ENCODE measurements around the gene KLHL18. TPM values are rescaled to one million over a fixed set of nuclear protein-coding genes. Genes with fewer than 3 reads are reported as not detected.
"Not testable (repeated sequence)": the region's sequence is repeated elsewhere in the genome, so short reads cannot be mapped to it uniquely, and the experiment has no call there.

The KLHL18 gene
- total RNA-seq, 1 experiment from 2014 or later = 28.6 TPM

DNA sequence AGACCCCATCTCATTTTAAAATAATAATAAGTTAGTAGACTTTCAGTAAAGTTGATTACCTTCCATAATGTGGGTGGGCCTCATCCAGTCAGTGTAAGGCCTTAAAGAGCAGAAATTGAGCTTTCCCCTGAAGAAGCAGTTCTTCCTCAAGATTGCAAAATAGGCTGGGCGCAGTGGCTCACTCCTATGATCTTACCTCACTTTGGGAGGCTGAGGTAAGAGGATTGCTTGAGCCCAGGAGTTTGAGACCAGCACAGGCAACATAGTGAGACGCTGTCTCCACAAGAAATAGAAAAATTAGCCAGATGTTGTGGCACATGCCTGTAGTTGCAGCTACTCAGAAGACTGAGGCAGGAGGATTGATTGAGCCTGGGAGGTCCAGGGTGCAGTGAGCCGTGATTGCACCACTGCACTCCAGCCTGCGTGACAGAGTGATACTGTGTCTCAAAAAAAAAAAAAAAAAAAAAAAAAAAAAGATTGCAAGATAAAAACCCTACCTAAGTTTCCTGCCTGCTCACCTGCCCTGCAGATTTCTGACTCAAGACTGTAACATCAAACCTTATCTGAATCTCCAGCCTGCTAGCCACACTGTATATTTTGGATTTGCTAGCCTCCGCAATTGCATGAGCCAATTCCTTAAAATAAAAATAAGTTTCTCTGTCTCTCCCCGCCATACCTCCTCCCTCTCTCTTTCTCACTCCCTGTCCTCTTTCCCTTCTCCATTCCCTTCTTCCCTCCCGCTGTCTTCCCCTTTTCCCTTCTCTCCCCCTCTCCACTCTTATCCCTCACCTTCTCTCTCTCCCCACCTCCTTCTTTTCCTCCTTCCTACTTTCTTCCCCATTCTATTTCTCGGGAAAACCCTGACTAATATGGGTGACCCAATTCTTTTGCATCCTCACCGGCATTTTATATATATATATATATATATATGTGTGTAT is 16.9 kb downstream of the KLHL18 start:
- Histone ChIP-seq H3K4me1 (ENCODE audit: insufficient read depth, low read length) (no peaks in the 10 kb centered on the region), H3K9ac (ENCODE audit: low read length) (no peak overlapping the region), H3K9me2 (replicated peaks; ENCODE audit: low read length) (no peaks in the 10 kb centered on the region), H3K27ac (ENCODE audit: low read length) (no peak overlapping the region), H3K36me3 (ENCODE audit: low read depth, low read length) (peaks cover 17% of the 10 kb centered on the region), H4K20me1 (ENCODE audit: low read length) (no peaks in the 10 kb centered on the region; the same call in 1 of the 2 replicates), H3K4me3 (ENCODE audit: low read length) (no peak overlapping the region), H3K9me3 (ENCODE audit: low read length) (no peaks in the 10 kb centered on the region), H3K79me2 (ENCODE audit: low read length) (peaks cover 48% of the 10 kb centered on the region), H3K4me2 (ENCODE audit: low read length) (no peak overlapping the region), H3K27me3 (ENCODE audit: low read length) (no peaks in the 10 kb centered on the region), H3F3A (ENCODE audit: low read length, unreplicated experiment) (no peaks in the 10 kb centered on the region), H2AFZ (ENCODE audit: low read length) (no peak overlapping the region)
- DNase-seq = no peak
- BruUV-seq (replicated peaks) = no TSS peak
- TF ChIP-seq EZH2phosphoT487 (IDR thresholded peaks at IDR 0.05; ENCODE audit: borderline replicate concordance, low read length) (no peak), EZH2 (IDR thresholded peaks at IDR 0.05; ENCODE audit: low read length, unreplicated experiment) (no peak)
- ATAC-seq = no peak
- intact Hi-C loops (cut with micrococcal nuclease) = no loop called here
- POLR2A ChIA-PET (ENCODE audit: unreplicated experiment) = no interaction called here
- CTCF ChIA-PET = no interaction called here

GRCh38 chr3:47301456-47301855 is 18.7 kb downstream of the KLHL18 start:
- Histone ChIP-seq H3K79me2 (ENCODE audit: low read length) (peaks cover 49% of the 10 kb centered on the region), H3K9ac (ENCODE audit: low read length) (no peak overlapping the region), H3K4me3 (ENCODE audit: low read length) (no peak overlapping the region), H3K27me3 (ENCODE audit: low read length) (no peaks in the 10 kb centered on the region), H3K4me1 (ENCODE audit: insufficient read depth, low read length) (no peaks in the 10 kb centered on the region), H3K27ac (ENCODE audit: low read length) (no peak overlapping the region), H3F3A (ENCODE audit: low read length, unreplicated experiment) (no peaks in the 10 kb centered on the region), H3K4me2 (ENCODE audit: low read length) (no peak overlapping the region), H2AFZ (ENCODE audit: low read length) (no peak overlapping the region), H3K9me2 (replicated peaks; ENCODE audit: low read length) (no peaks in the 10 kb centered on the region), H4K20me1 (ENCODE audit: low read length) (no peaks in the 10 kb centered on the region; the same call in 1 of the 2 replicates), H3K9me3 (ENCODE audit: low read length) (no peaks in the 10 kb centered on the region), H3K36me3 (ENCODE audit: low read depth, low read length) (peaks cover 17% of the 10 kb centered on the region)
- BruUV-seq (replicated peaks) = no TSS peak
- no peak for TF ChIP-seq EZH2phosphoT487 (IDR thresholded peaks at IDR 0.05; ENCODE audit: borderline replicate concordance, low read length)
- TF ChIP-seq, protein P1, sequence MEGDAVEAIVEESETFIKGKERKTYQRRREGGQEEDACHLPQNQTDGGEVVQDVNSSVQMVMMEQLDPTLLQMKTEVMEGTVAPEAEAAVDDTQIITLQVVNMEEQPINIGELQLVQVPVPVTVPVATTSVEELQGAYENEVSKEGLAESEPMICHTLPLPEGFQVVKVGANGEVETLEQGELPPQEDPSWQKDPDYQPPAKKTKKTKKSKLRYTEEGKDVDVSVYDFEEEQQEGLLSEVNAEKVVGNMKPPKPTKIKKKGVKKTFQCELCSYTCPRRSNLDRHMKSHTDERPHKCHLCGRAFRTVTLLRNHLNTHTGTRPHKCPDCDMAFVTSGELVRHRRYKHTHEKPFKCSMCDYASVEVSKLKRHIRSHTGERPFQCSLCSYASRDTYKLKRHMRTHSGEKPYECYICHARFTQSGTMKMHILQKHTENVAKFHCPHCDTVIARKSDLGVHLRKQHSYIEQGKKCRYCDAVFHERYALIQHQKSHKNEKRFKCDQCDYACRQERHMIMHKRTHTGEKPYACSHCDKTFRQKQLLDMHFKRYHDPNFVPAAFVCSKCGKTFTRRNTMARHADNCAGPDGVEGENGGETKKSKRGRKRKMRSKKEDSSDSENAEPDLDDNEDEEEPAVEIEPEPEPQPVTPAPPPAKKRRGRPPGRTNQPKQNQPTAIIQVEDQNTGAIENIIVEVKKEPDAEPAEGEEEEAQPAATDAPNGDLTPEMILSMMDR (conservative IDR thresholded peaks at IDR 0.05; ENCODE audit: low read depth, low read length) = no peak
- TF ChIP-seq EZH2 (IDR thresholded peaks at IDR 0.05; ENCODE audit: low read length, unreplicated experiment) = no peak
- POLR2A ChIA-PET (ENCODE audit: unreplicated experiment) = no interaction called here
- intact Hi-C loops (cut with micrococcal nuclease) = no loop called here
- ATAC-seq (no peak), DNase-seq (no peak)
- CTCF ChIA-PET = no interaction called here

- no peaks in the 10 kb centered on the region for H4K20me1 ChIP-seq (ENCODE audit: low read length)
- TF ChIP-seq EZH2 (IDR thresholded peaks at IDR 0.05; ENCODE audit: low read length, unreplicated experiment) = no peak
- TF ChIP-seq EZH2phosphoT487 (IDR thresholded peaks at IDR 0.05; ENCODE audit: borderline replicate concordance, low read length) = no peak
- TF ChIP-seq, protein P1 (conservative IDR thresholded peaks at IDR 0.05; ENCODE audit: low read depth, low read length) = no peak
- no peak overlapping the region for H2AFZ ChIP-seq (ENCODE audit: low read length)
- no peaks in the 10 kb centered on the region for H3F3A ChIP-seq (ENCODE audit: low read length, unreplicated experiment)
- no peaks in the 10 kb centered on the region for H3K4me1 ChIP-seq (ENCODE audit: insufficient read depth, low read length)
- H3K4me2 ChIP-seq (ENCODE audit: low read length) = no peak overlapping the region
- H3K79me2 ChIP-seq (ENCODE audit: low read length) = peaks cover 39% of the 10 kb centered on the region
- no peaks in the 10 kb centered on the region for H3K9me3 ChIP-seq (ENCODE audit: low read length)
- DNase-seq (no peak), ATAC-seq (no peak)
- CTCF ChIA-PET = no interaction called here
- H3K27me3 ChIP-seq (ENCODE audit: low read length) = no peaks in the 10 kb centered on the region
- POLR2A ChIA-PET (ENCODE audit: unreplicated experiment) = no interaction called here
- intact Hi-C loops (cut with micrococcal nuclease) = no loop called here
- H3K27ac ChIP-seq (ENCODE audit: low read length) = no peak overlapping the region
- no TSS peak for BruUV-seq (replicated peaks)
- H3K4me3 ChIP-seq (ENCODE audit: low read length) = no peak overlapping the region
- H3K36me3 ChIP-seq (ENCODE audit: low read depth, low read length) = peaks cover 18% of the 10 kb centered on the region
- no peaks in the 10 kb centered on the region for H3K9me2 ChIP-seq (replicated peaks; ENCODE audit: low read length)
- no peak overlapping the region for H3K9ac ChIP-seq (ENCODE audit: low read length)
Measured at GRCh38 chr3:47306022-47306421, 23.3 kb downstream of the KLHL18 start.

DNA sequence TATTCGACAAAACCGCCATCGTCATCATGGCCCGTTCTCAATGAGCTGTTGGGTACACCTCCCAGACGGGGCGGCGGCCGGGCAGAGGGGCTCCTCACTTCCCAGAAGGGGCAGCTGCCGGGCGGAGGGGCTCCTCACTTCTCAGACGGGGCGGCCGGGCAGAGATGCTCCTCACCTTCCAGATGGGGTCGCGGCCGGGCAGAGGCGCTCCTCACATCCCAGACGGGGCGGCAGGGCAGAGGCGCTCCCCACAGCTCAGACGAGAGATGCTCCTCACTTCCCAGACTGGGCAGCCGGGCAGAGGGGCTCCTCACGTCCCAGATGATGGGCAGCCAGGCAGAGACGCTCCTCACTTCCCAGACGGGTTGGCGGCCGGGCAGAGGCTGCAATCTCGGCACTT is 26.5 kb downstream of the KLHL18 start:
- H3K27ac ChIP-seq (ENCODE audit: low read length); DNase-seq; ATAC-seq; BruUV-seq (replicated peaks); H3K9ac ChIP-seq (ENCODE audit: low read length); H4K20me1 ChIP-seq (ENCODE audit: low read length); H3K4me1 ChIP-seq (ENCODE audit: insufficient read depth, low read length); H3K36me3 ChIP-seq (ENCODE audit: low read depth, low read length); H2AFZ ChIP-seq (ENCODE audit: low read length); H3K27me3 ChIP-seq (ENCODE audit: low read length); intact Hi-C loops (cut with micrococcal nuclease); H3K9me3 ChIP-seq (ENCODE audit: low read length); CTCF ChIA-PET; POLR2A ChIA-PET (ENCODE audit: unreplicated experiment); H3K9me2 ChIP-seq (replicated peaks; ENCODE audit: low read length); H3F3A ChIP-seq (ENCODE audit: low read length, unreplicated experiment); H3K4me2 ChIP-seq (ENCODE audit: low read length); H3K4me3 ChIP-seq (ENCODE audit: low read length): not testable (repeated sequence)
- H3K79me2 ChIP-seq (ENCODE audit: low read length) = peaks cover 39% of the 10 kb centered on the region

Data from PC-3 (cell line).